DMS 273 (cell line): Measurements from ENCODE around the gene CTRL.
A peak's percentile ranks its signal among the peaks of the same experiment; 100 is the strongest.
"Not testable (repeated sequence)": the region's sequence is repeated elsewhere in the genome, so short reads cannot be mapped to it uniquely, and the experiment has no call there.

Experiments
- DNase-seq: peaks from one replicate; lab custom pipeline; 2025; ENCODE audit not compliant: unreplicated experiment; lab: John Stamatoyannopoulos, UW

Gene CTRL

GRCh38 chr16:67941469-67942199 is 10.0 kb upstream of the CTRL start:
- DNase-seq: no peak

GRCh38 chr16:67940446-67941089 is 8.9 kb upstream of the CTRL start:
- DNase-seq: no peak

DNA sequence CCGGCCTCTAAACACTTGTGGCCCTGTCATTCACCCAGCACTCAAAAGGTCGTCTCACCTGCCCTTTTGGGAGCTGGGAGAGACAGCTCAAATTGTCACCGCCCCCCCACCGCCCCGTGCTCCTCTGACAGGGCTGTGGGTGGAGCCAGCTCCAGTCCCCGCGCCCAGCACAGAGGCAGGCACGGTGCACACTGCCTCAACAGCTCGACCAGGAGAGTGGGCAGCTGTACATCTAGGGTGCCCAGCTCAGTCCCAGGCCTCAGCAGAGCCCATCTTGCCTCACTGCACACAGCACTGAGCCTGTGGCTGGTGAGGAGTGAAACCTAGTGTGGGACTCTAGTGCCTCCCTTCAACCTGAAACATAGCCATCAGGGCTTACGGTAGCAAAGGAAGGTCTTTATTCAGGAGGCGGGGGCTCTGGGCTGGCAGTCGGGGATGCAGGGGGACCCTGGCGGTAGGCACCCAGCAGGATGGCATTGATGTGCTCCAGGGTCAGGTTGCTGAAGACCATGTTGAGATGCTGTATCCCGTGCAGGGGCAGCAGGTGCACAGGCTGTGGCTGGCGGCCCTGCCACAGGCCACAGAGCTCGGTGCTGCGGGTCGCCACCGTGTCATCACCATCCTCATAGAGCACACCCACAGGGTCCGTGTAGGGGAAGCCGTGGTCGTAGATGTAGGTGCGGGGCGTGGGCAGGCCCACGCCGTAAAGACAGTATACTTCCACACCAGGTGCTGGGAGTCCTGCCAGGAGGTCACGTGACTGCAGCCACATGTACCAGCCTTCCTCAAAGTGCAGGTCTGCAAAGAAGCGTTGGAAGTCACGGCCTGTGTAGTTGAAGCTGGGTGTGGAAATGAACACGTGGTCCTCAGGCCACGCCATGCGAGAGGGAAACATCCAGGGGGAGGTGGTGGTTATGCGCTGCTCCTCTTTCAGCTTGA is 8.1 kb upstream of the CTRL start:
- no peak for DNase-seq

GRCh38 chr16:67937713-67938112 is 6.1 kb upstream of the CTRL start:
- DNase-seq: not testable (repeated sequence)

DNA sequence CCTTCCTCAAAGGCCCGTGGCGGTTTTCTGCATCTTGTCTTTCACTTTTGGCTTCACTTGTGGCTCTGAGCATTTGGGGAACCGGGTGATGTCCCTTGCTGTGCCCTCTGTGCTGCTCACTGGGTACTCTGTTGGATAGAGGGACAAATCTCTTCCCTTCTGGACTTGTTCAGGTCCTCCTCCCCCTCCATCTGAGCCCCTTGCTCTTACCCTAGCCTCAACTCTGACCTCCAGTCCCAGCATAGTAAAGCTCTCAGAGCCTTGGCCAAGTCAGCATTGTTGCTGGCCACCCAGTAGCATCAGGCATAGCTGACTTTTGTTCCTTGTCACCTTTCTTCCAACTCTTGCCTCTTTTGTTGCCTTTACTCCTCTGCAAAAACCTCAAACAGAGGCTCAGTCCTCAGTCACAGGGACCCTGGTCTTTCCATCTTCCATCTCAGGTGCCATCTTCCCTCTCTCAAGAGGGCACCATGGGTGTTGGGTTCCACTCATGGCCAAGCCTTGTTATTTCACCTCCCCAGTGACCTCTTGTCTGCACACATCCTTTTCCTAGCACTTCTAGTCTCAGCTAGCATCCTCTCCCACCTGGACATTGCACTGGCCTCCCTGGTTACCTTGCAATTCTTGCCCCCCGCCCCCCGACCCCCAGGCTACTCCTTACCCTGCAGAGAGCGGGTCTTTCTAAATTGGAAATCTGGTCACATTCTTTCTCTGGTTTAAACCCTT is 5.4 kb upstream of the CTRL start:
- peak; percentile 67 for DNase-seq

GRCh38 chr16:67936124-67936879 is 4.6 kb upstream of the CTRL start, which contains the start of gene PSMB10:
TSS of gene PSMB10 (minus strand) at chr16:67936850. CDS start at chr16:67936749, 101 bp downstream.
- DNase-seq: peak; percentile 73

DNA sequence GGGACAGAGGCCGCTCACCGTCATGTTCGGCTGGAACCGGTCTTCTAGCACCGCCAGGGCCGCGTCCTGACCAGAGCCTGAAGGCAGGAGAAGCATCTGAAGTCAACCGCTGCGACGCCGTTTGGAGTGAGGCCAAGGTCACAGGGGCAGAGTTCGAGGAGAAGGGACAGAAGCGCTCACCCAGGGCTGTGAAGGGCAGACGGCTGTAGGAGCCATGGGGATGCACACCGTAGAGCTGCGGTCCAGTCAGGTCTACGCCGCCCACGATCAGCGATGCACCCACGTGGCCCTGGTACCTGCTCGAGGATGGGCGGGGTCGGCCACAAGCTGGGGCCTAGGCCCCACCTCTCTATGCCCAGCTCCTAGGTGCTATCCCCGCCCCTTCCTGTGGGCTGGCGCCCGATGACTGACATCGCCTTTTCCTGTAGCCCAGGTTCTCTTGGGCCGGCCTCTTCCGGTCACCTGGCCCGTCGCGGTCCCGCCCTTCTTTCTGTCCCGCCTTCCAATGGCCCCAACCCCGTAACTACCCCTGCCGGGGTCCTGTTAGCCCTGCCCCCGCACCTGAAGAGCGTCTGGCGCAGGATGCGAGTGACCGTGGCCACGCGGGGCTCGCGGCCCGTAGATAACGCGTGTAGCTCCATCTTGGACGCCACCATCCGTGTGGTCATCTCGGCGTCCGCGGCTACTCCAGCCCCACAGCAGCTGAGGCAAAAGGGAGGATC is 3.9 kb upstream of the CTRL start:
- DNase-seq: peak; percentile 99

- DNase-seq: peak; percentile 68
These were observed 3.4 kb upstream of the CTRL start for GRCh38 chr16:67935101-67935401.

GRCh38 chr16:67934306-67935100 is 2.8 kb upstream of the CTRL start:
- peak; percentile 69 for DNase-seq

- DNase-seq: no peak
These were observed 2.1 kb upstream of the CTRL start for GRCh38 chr16:67933805-67934204.

DNA sequence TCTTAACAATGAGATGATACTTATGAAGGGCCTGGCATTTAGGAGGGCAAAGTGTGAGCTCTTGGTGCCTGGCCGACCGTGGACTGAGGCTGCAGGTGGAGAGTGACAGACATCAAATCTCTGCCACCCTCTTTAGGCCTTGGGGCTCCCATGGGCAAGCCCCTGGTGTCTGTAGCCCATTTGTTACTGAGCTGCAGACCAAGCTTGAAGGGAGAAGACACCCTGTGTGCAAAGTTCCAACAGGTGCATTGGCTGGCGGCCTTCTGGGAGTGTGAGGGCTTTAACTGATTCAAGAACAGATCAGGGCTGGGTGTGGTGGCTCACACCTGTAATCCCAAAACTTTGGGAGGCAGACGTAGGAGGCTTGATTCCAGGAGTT is 789 bp upstream of the CTRL start:
- DNase-seq: no peak

- no peak for DNase-seq
These were observed 917 bp downstream of the CTRL start for GRCh38 chr16:67930678-67931211.

DNA sequence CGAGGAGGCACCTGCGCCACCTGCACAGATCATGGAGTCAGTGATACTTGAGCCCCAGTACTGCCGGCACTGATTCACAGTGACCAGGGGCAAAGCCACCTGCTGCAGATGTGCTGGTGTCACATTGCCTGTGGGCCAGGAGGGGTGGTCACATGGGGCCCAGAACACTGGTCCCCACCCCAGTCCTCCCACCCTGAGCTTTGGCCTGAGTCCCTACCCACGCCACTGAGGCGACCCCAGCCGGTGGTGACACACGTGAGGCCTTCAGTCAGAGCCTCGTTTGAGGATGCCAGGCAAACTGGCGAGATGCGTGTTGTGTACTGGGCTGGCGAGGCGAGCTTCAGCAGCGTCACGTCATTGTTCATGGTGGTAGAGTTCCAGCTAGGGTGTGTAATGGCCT is 1.5 kb downstream of the CTRL start:
- no peak for DNase-seq

- DNase-seq: peak; percentile 89
These were observed 2.9 kb downstream of the CTRL start for GRCh38 chr16:67928561-67929364.

GRCh38 chr16:67928147-67928546 is 3.5 kb downstream of the CTRL start:
- no peak for DNase-seq

GRCh38 chr16:67927131-67927941 is 4.3 kb downstream of the CTRL start:
- DNase-seq: no peak

GRCh38 chr16:67926181-67926750 is 5.4 kb downstream of the CTRL start:
- peak; percentile 85 for DNase-seq
